Measurements from ENCODE around the gene MAPK10. TPM values are rescaled to one million over a fixed set of nuclear protein-coding genes. Genes with fewer than 3 reads are reported as not detected.

MAPK10 gene
- total RNA-seq, 4 donors from 2014 or later = 0.15 to 1.5 (median 0.35) TPM; not detected in 1

GRCh38 chr4:86160426-86160825, 199.4 kb downstream of the MAPK10 start:
- Histone ChIP-seq H3K36me3 (no peaks in the 10 kb centered on the region), H3K9me3 (no peaks in the 10 kb centered on the region), H3K27ac (no peak overlapping the region), H3K4me1 (no peaks in the 10 kb centered on the region), H3K27me3 (no peaks in the 10 kb centered on the region), H3K4me3 (no peak overlapping the region)
- intact Hi-C loops (cut with DNase I; ENCODE audit: low total_unique reads) = no loop called here
- in situ Hi-C loops (cut with MboI; ENCODE audit: low sequenced_read_pairs in 4 of 4) = no loop called here
- no peak for ATAC-seq
- no peak for DNase-seq
- no peak for TF ChIP-seq CTCF (IDR thresholded peaks at IDR 0.05 in 4 of 5, conservative IDR thresholded peaks at IDR 0.05 in 1 of 5)
- no peak for TF ChIP-seq POLR2A (IDR thresholded peaks at IDR 0.05)

- H3K27me3 ChIP-seq = no peaks in the 10 kb centered on the region
- in situ Hi-C loops (cut with MboI; ENCODE audit: low sequenced_read_pairs in 4 of 4) = no loop called here
- TF ChIP-seq POLR2A (IDR thresholded peaks at IDR 0.05) (no peak), CTCF (IDR thresholded peaks at IDR 0.05 in 4 of 5, conservative IDR thresholded peaks at IDR 0.05 in 1 of 5) (no peak)
Measured at GRCh38 chr4:86159216-86159615, 200.6 kb downstream of the MAPK10 start.

GRCh38 chr4:86156531-86156930, 203.3 kb downstream of the MAPK10 start:
- no peak overlapping the region for H3K4me3 ChIP-seq
- no peak for DNase-seq
- no peaks in the 10 kb centered on the region for H3K9me3 ChIP-seq
- TF ChIP-seq POLR2A (IDR thresholded peaks at IDR 0.05) (no peak), CTCF (IDR thresholded peaks at IDR 0.05 in 4 of 5, conservative IDR thresholded peaks at IDR 0.05 in 1 of 5) (no peak)
- H3K4me1 ChIP-seq = no peaks in the 10 kb centered on the region
- no peak for ATAC-seq
- in situ Hi-C loops (cut with MboI; ENCODE audit: low sequenced_read_pairs in 4 of 4) (no loop called here), intact Hi-C loops (cut with DNase I; ENCODE audit: low total_unique reads) (no loop called here)
- no peak overlapping the region for H3K27ac ChIP-seq
- no peaks in the 10 kb centered on the region for H3K36me3 ChIP-seq
- H3K27me3 ChIP-seq = no peaks in the 10 kb centered on the region

More at GRCh38 chr4:86159216-86159615, 200.6 kb downstream of the MAPK10 start:
- intact Hi-C loops (cut with DNase I; ENCODE audit: low total_unique reads) = no loop called here
- Histone ChIP-seq H3K4me3 (no peak overlapping the region), H3K36me3 (no peaks in the 10 kb centered on the region), H3K4me1 (no peaks in the 10 kb centered on the region), H3K27ac (no peak overlapping the region), H3K9me3 (no peaks in the 10 kb centered on the region)
- no peak for ATAC-seq
- no peak for DNase-seq

- TF ChIP-seq POLR2A (IDR thresholded peaks at IDR 0.05) (no peak), CTCF (IDR thresholded peaks at IDR 0.05 in 4 of 5, conservative IDR thresholded peaks at IDR 0.05 in 1 of 5) (no peak)
- no peaks in the 10 kb centered on the region for H3K27me3 ChIP-seq
- no peaks in the 10 kb centered on the region for H3K9me3 ChIP-seq
- ATAC-seq = no peak
- no peak overlapping the region for H3K27ac ChIP-seq
- DNase-seq = no peak
- no peak overlapping the region for H3K4me3 ChIP-seq
- intact Hi-C loops (cut with DNase I; ENCODE audit: low total_unique reads) = no loop called here
- no peaks in the 10 kb centered on the region for H3K36me3 ChIP-seq
- H3K4me1 ChIP-seq = no peaks in the 10 kb centered on the region
- in situ Hi-C loops (cut with MboI; ENCODE audit: low sequenced_read_pairs in 4 of 4) = no loop called here
Measured at GRCh38 chr4:86155766-86156165, 204.1 kb downstream of the MAPK10 start.

GRCh38 chr4:86152454-86152853, 207.4 kb downstream of the MAPK10 start:
- in situ Hi-C loops (cut with MboI; ENCODE audit: low sequenced_read_pairs in 4 of 4) = no loop called here
- no peak overlapping the region for H3K4me3 ChIP-seq
- no peaks in the 10 kb centered on the region for H3K4me1 ChIP-seq
- intact Hi-C loops (cut with DNase I; ENCODE audit: low total_unique reads) = no loop called here
- no peak for DNase-seq
- TF ChIP-seq POLR2A (IDR thresholded peaks at IDR 0.05) = no peak
- no peak for TF ChIP-seq CTCF (IDR thresholded peaks at IDR 0.05 in 4 of 5, conservative IDR thresholded peaks at IDR 0.05 in 1 of 5)
- H3K36me3 ChIP-seq = no peaks in the 10 kb centered on the region
- ATAC-seq = no peak
- H3K27me3 ChIP-seq = no peaks in the 10 kb centered on the region
- H3K9me3 ChIP-seq = no peaks in the 10 kb centered on the region
- H3K27ac ChIP-seq = no peak overlapping the region
